GM18517 (cell line): ENCODE measurements around the gene CCDC85C.

Experiments
- ATAC-seq: cut with Tn5 transposase; IDR thresholded peaks from one replicate; pipeline ENCODE4 v1.9.1; 2021; ENCODE audit warnings: mild to moderate bottlenecking, moderate library complexity; ENCODE audit not compliant: unreplicated experiment

The CCDC85C gene

DNA sequence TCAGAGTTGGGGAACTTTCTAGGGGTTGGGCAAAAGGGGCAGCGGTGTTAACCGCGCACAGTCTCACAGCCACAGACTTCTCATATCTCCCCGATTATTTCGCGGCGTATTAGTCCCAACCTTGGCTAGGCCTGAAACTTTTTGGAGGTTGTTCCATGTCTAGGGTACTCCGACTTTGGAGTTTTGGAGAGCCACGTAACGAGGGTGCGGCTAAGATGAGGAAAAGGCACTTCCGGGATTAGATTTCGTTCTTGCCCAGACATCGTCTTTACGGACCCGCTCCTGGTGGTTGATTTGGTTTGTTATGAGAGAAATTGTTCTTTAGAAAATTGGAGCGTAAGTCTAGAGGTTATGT lies 122.3 kb downstream of the CCDC85C start:
- no peak for ATAC-seq

DNA sequence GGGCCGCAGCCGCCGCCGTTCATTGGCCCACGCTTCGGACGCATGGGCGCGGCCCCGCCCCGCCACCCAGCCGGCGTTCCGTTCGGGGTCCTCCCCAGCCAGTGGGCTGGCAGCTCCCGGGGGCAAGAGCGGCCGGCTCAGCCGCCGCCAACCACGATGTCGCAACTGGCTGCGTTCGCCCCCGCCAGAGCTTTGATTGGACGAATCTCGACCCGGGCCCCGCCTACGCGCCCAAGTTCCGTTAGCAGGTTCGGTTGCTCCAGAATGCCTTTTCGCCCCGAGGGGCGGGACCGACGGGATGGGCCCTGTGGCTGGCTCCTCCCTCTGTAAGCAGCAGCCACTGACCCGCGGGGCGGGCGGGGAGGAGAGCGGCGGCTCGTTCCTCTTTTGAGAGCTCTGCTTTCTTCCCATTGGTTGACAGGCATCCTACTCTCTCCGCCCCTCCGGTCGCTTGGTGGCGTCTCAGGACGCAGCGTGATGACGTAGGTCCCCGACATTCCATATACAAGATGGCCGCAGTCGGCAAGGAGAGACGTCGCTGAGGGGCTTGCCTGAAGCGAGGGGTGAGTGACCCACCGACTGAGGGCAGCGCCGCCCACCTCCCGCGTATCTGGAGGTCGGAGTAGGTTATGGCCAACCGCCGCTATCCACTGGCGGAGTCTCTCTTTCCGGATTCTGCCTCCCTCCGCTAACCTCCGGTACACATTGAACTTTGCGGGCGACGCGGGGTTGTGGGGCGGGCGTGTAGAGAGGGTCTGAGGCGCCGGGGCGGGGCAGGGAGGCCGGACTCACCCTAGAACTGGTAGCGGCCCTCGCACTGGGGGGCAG lies 122.9 kb downstream of the CCDC85C start, which contains the start of gene CCNK:
TSS of gene CCNK (plus strand) at position 493 of the 828 bp plus-strand sequence. CDS start 11,269 bp downstream, outside the sequence.
- ATAC-seq = peak; percentile 92

DNA sequence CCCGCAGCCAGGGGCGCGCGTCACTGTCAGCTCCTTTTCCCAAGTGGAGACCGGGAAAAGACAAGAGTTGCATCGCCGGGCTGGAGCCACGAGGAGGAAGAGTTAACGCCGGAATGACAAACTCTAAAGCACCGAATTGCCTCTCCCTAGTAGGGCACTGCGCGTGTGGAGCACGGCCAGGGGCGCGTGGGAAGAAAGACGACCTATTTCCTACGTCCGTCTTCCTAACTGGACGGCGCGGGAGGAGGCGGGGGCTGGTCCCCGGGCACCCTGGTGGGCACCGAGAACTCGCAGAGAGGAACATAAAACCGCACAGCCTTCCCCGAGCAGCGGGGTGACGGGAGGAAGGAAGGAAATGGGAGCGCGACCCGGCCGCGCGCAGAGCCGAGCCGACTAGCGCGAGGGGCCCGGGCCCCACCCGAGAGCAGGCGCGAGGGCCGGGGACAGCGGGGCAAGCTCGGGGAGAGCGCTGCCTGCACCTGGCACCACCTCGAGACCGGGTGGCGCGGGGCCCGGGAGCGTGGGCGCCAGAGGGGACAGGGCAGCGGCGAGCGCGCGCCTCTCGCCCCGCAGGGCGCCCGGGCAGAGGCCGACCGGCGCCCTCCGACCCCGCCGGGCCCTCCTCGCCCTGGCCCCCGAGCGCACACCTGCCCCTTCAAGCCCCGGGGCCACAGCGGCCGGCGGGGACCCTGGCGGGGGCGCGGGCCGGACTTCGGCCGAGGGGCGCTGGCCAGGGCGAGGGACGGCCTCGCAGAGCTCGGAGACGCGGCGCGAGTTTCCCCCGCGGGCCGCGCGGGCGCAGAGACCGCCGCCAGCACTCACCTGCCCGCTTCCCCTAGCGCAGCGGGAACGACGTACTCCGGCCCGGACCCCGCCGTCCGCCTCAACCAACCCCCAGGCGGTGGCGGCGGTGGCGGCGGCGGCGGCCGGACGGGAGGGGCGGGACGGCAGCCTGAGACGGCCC lies 123.8 kb downstream of the CCDC85C start, which contains the start of gene SETD3:
TSS of gene SETD3 (minus strand) at position 954 of the 964 bp plus-strand sequence. CDS start 15,054 bp downstream, outside the sequence.
- ATAC-seq = peak; percentile 0

DNA sequence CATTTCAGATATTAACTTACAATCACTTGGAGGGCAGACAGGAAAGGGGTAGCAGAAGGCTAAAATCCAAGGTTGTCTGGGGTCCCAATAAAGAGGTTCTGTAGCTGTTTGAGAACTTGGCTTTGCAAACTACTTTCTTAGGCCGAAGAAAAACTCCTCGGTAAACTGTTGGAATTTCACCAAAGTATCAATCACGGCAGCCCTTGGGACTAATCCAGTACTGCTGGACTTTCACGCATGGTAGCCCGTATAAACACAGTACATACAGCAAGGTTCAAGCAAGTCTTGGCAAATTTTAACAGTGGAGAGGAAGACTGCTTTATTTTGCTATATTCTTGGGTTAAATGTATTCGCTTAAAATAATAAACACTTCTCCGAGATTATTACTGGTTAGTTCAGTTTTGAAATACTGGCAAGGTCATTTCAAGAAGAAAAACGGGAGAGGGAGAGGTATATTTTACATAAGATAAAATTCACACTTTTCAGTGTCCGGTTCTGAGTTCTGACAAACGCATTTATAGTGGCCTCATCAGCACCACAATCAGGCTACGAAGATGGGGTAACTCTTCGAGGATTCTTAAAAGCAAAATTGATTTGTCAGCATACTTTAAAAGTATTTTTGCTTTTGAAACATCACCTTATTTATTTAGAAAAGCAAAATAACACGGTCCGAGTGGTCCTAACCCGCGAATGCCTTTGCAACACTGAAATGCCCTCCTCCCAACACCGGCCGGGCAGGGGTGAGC lies 124.7 kb downstream of the CCDC85C start:
- no peak for ATAC-seq

DNA sequence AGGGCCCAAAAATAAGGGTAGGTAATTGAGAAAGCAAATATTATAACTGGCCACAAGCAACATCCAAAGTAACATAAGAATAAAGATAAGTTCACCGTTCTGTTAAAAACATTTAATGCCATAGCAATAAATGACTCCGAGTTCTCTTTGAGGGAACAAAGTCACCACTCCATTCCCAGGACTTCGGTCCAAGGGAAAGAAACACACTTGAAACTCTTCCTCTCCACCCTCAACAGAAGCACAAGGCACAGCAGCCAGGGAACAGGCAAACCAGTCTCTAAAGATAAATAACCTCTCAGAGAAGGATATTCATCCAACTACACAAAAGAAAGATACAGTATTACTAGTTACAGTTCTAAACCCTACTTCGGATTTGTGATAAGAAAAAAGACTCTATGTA lies 125.9 kb downstream of the CCDC85C start:
- ATAC-seq = no peak

DNA sequence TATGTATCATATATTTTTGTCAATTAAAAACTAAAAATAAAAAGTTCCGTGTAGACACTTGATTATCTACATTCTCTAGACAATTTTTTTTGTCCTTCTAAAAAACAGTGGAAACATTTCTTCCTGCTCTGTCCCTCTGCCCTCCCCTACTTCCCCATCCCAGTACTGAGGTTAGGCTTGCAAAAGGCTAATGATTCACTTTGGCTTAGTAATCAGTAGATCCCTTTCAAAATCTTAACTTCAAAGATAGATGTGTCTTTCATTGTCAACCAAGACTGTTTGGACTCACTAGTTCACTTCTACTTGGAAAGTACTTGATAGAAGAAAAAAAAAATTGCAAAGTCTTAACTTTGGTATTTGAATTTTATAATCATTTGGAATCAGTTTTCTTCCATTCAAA lies 127.1 kb downstream of the CCDC85C start:
- ATAC-seq = no peak

DNA sequence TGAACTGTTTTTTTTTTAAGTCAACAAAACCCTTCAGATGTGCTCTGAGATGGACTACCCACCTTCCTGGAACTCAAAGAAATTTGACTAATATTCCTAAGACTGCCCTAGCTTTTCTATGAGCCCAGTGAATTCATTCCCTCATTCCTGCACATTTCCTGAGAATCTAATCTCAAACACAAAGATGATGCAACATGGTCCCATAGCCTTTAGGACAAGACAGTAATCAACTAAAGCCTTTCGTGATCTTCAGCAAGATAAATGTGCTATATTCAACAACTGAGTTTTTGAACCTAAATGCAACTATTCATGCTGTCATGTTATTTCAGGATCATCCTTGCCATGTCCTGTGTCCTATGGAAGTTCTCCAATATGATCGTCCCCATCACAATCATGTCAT lies 128.3 kb downstream of the CCDC85C start:
- ATAC-seq = no peak

DNA sequence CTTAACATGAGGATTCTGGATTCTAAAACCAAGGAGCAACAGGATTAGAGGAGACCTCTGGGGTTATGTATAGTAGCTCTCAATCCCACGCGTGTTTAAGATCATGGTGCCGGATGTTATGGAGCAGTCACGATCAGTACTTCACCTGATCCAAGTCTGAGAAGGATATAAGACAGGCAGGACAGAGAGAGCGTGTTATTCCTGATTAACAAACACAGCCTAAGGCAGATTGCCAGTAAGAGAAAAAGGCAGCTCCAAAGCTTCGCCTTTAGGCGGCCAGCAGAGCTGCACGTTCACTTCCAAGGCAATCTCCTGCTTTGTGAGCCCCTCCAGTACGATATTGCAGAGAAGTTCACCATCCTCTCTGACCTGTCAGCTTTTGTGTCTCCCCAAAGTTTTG lies 128.8 kb downstream of the CCDC85C start:
- no peak for ATAC-seq

DNA sequence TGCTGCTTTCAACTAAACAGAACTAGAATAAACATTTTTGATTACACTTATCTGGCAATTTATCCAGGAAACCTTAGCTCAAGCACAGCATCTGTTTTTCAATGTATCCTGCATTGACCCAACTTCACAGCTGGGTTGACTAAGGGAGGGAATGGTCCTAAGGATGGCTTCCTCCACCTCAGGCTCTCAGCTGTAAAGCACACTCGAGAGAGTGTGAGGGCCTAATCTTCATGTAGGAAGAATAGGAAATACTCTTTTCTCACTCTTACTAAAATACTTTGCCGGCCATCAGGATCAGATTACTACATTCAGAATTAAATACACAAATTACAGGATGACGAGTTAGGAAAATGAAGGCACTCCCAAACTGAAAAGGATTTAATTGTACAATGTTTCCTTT lies 130.5 kb downstream of the CCDC85C start:
- ATAC-seq = no peak

DNA sequence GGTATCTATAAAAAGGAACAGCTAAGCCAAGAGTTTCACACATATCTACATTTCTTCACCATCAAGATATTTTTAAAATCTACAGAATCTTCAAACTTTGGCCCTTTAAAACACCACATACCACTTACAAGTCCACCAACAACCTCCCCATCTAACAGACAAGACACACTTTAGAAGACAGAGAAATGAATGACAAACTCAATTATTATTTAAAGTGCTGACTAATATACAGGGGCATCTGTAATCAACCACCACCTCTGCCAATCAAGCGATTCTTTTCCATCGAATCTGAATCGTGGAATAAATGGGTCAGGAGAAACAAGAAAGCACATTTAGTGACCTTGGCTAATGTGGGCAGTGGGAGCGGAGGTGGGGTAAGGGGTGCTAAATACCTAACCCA lies 131.1 kb downstream of the CCDC85C start:
- no peak for ATAC-seq

DNA sequence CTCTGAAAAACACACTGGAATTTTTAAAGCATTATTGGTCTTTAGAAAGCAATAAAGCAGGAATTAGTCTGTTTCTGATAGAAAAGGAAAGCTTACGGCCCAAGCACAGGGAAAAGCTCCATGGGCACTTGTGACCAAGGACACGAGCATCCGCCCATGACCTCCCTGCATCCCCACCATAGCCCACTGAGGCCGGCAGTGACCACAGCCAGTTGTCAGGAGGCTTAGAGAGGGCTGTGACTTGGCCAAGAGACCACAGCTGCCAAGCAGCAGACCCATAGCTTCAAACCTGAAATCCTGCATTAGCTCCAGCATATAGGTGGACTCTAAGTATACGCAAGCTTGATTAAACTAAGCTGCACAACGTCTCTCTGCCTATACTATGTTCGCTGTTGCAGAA lies 132.3 kb downstream of the CCDC85C start:
- ATAC-seq = no peak

DNA sequence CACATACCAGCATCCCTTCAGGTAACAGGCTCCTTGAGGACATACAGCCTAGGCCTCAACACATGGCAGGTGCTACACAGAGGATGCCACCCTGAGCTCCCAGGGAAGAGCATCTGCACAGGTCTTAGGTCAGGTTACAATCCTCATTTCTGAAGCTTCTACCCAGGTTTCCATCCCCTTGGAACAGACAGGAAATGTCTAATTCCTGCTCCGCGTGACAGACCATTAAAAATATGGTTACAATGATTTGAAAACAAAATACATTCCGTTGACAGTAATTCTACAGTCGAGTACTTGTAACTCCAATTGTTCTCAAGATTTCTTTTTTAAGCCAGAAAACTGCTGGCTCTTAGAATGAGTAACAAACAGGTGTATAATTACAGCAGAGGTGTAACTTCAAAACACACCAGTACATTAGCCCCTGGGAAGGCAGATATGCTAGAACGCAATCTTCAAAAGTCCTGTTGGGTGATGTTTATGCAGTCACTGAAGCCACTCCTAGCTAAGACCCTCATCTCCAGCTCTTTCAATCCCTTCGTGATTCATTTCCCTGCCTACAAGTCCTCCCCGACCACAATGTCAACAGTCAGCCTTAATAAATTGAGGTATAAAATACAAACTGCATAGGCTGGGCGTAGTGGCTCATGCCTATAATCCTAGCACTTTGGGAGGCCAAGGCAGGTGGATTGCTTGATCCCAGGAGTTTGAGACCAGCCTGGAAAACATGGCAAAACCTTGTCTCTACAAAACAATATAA lies 135.0 kb downstream of the CCDC85C start:
- ATAC-seq = no peak

DNA sequence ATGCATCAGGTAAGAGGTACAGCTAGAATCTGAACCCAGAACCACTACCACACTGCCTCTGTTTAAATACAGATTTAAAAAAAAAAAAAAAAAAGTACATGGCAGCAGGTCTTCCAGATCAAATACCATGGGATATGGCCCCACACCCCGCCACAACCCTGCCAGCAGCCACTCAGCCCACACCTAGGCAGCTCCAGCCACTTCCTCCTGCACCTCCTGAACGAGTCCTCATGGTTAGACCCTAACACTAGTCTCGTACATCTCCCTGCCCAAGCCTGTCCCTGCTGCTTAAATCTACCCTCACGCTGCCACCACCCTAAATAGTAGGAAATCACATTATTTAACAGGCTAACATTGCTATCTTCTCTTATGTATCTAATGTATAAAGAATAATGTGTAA lies 135.9 kb downstream of the CCDC85C start:
- ATAC-seq = no peak

DNA sequence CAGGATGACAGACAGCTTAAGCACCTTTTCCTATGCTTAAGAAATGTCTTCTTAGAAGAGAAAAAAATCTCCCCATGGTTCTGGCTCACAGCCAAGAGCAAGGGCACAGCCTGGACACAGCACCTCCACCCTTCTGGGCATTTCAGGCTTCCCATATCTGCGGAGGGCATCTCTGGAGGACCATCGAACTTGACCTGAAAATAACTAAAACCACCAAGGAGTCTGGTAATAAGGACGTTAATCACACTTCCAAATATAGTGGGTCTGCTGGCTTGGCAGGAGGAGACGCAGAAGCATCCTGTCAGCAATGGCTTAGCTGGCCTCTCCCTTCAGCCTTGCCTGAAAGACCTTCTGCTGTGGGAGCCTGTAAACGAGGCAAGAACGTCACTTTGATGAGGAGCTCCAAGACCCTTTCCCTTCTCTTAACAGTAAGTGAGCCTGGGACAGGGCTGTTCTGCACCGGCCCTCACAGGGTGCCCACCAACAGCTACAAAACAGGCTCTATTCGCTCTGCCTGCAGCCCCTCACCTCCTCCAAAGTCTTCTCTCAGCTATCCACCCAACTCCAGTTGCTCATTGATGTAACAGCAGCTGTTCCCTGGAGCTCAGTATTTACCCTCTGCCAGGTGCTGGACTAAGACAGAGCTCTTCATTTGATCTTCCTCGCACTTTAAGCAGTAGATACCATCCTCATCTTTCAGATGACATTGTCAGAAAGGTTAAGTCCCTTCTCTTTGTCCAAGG lies 136.5 kb downstream of the CCDC85C start:
- no peak for ATAC-seq

DNA sequence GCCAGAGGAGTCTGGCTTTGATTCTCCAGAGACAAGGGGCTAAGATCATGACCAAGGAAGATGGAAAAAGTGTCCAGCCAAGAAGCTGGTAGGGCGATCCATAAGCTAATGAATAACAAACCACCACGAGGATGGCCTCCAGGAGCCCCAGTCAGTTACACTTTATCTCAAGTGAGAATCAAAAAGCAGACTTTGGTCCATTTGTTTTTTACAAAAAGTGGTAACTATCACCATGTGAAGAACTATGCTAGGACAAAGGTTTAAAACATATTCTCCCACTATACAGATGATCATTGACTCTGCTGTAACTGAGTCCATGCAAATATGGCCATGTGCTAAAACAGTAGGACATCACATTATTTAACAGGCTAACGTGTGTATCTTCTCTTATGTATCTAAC lies 137.2 kb downstream of the CCDC85C start:
- no peak for ATAC-seq

DNA sequence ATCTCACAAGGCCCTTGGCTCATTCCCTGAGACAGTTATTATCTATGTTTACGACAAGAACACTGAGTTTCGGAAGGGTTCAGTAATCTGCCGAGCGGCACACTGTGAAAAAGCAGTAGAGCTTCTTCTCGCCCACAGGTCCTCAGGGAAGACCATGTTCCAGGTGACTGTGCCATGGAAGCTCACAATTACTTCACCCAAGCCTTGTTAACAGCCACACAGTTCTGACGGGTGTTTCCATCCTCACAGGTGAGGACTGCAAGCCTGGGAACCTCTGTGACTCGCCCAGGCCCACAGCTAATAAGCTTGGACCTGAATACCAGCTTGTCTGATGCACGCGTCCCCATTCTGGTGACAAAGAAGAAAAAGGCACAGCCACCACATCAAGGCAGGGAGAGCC lies 138.7 kb downstream of the CCDC85C start:
- no peak for ATAC-seq

DNA sequence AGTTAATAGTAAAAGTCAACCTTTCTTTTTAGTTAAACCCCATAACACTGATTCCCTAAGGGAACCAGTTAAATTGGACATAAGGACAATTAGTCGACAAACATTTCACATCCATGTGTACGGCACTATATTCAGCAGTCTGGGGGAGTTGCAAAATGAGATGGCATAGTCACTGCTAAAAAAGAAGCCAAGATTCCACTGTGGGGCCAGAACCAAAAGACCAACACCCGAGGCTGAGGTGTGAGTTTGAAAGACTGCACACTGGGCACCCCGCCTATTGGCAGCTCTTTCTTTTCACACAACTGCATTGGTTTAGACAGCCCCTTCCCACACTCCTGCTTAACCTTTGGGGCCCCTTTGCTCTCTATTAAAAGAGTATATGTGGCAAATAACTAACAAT lies 140.0 kb downstream of the CCDC85C start:
- ATAC-seq = no peak

DNA sequence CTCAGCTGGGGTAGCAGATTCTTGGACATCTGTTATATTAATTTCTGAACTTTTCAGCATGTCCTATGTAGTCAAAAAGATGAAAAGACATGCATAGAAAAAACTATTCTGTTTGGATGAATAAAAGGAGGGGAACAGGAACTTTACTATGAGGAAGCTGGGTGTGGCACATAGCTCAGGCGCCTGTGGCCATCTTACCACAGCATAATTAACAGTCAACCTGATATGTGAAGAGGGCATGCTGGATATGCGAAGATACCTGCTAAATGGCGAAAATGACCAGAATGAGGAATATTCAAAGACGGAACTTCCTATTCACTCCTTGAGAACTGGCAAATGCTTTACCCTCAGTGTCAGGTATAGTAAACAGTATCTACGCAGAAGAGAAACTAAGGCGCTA lies 141.8 kb downstream of the CCDC85C start:
- ATAC-seq = no peak

DNA sequence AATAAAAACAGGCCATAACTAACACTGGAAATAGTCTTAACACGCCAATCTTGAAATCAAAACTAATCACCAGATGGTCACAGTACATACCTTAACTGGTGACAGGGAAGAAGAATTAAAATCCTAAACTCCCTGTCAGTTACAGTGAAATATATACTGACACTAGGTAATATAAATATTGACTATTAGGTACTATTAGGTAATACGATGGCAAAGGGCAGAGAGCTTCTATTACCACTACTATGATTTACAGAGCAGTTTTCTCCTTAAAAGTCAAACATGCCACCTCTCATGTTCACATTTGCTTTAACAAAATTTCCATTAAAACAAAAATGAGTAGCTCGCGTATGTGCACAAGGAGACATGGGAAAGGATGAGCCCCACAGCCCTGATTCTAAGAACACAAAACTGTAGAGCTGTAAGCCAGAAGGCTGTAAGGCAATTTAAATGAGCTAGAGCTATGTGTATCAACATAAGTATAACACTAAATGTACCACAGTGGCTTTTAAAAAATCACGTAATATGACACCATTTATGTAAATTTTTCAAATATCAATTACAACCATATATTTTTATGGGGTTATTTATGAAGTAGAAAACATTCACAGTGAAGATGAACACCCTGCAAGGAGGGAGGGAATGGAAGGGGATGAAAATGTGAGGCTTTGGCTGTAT lies 142.5 kb downstream of the CCDC85C start:
- ATAC-seq = no peak
